Measurements from ENCODE around the gene LSM10.

DNA sequence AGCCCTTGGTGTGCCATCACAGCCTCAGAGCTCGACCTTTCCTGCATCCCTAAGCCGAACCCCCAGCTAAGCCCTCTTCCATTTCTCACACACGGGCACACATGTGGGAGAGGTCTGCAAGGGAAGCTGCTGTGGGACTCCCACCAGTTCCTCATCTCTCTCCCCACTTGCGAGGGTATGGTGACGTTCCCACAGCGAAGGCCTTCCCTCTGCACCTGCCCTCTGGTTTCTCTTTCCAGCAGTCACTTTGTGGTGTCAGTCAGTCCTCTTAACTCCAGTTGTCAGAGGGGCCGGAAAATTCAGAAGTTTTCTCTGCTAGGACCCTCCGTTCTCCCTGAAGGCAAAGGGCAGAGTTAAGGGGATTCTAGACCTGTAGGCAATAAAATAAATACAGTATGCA, 6.4 kb downstream of the LSM10 start:
- TF ChIP-seq CTCF (conservative IDR thresholded peaks at IDR 0.05 in 1 of 2, IDR thresholded peaks at IDR 0.05 in 1 of 2; ENCODE audit: low read depth in 1 of 2, low read length in 2 of 2) (no peak), EZH2 (IDR thresholded peaks at IDR 0.05; ENCODE audit: low read length, missing control alignments) (no peak)
